IMR-90 (cell line): ENCODE data around the gene SLC35C1. TPM values are rescaled to one million over a fixed set of nuclear protein-coding genes. Genes with fewer than 3 reads are reported as not detected.

ENCODE experiments used
- ATAC-seq: fragments of 200-7000 bp; cut with Tn5 transposase; 2 replicates; pipeline ENCODE4 v1.9.1; 2020; ENCODE audit warnings: low read depth, mild to moderate bottlenecking, moderate library complexity
- BruUV-seq: library from RNA; stranded (reverse); fragments of 400-500 nt; replicated peaks from 2 replicates; lab custom pipeline; 2021; lab: Mats Ljungman, UMichigan
- CTCF ChIA-PET: fragments of 300-600 bp; formaldehyde crosslinking; extraction: SDS; loops from one replicate; lab custom pipeline; 2021; ENCODE audit warnings: antibody characterized with exemption; lab: Yijun Ruan, JAX
- POLR2A ChIA-PET: fragments of 300-600 bp; sonication (Branson Sonifier 250); formaldehyde crosslinking; loops from one replicate; lab custom pipeline; 2022; ENCODE audit warnings: antibody characterized with exemption; ENCODE audit not compliant: unreplicated experiment; lab: Charles Lee
- DNase-seq: peaks from one replicate; pipeline ENCODE4 v3.0.0; 2013
- H2AFZ ChIP-seq: replicated peaks from 2 replicates; pipeline ENCODE3; 2013; ENCODE audit warnings: low read length, mild to moderate bottlenecking; ENCODE audit not compliant: poor library complexity
- H2AK5ac ChIP-seq: 2 replicates; pipeline ENCODE4 v1.6.1; 2013; ENCODE audit warnings: low read depth, low read length, inconsistent platforms
- H2AK9ac ChIP-seq: replicated peaks from 2 replicates; pipeline ENCODE3; 2013; ENCODE audit warnings: mild to moderate bottlenecking, low read depth, low read length, moderate library complexity; ENCODE audit not compliant: poor library complexity
- H2BK120ac ChIP-seq: 2 replicates; pipeline ENCODE4 v1.6.1; 2013; ENCODE audit warnings: low read depth, low read length, inconsistent platforms
- H2BK15ac ChIP-seq: 3 replicates; pipeline ENCODE4 v1.6.1; 2013; ENCODE audit warnings: low read depth, low read length, inconsistent platforms
- H2BK20ac ChIP-seq: 2 replicates; pipeline ENCODE4 v1.6.1; 2013; ENCODE audit warnings: low read depth, mild to moderate bottlenecking, inconsistent platforms, low read length, moderate library complexity
- H2BK5ac ChIP-seq: 2 replicates; pipeline ENCODE4 v1.6.1; 2013; ENCODE audit warnings: mild to moderate bottlenecking, low read depth, low read length, inconsistent platforms; ENCODE audit not compliant: poor library complexity, severe bottlenecking
- H3K14ac ChIP-seq: replicated peaks from 2 replicates; pipeline ENCODE4 v1.6.1; 2013; ENCODE audit warnings: low read depth, low read length, inconsistent platforms
- H3K18ac ChIP-seq: 2 replicates; pipeline ENCODE4 v1.6.1; 2013; ENCODE audit warnings: low read depth, low read length, control low read depth
- H3K23ac ChIP-seq: 2 replicates; pipeline ENCODE4 v1.6.1; 2013; ENCODE audit warnings: low read depth, low read length, inconsistent platforms
- H3K27ac ChIP-seq: 2 replicates; pipeline ENCODE4 v1.5.1; 2013; ENCODE audit warnings: mild to moderate bottlenecking, control low read depth, low read length; ENCODE audit not compliant: insufficient read depth
- H3K27me3 ChIP-seq: 2 replicates; pipeline ENCODE4 v1.6.1; 2013; ENCODE audit warnings: low read length; ENCODE audit not compliant: control insufficient read depth, insufficient read depth
- H3K36me3 ChIP-seq: 2 replicates; pipeline ENCODE4 v1.6.1; 2013; ENCODE audit warnings: low read length, mixed read lengths; ENCODE audit not compliant: control insufficient read depth, insufficient read depth
- H3K4ac ChIP-seq: 2 replicates; pipeline ENCODE4 v1.6.1; 2013; ENCODE audit warnings: low read depth, low read length, inconsistent platforms
- H3K4me1 ChIP-seq: 2 replicates; pipeline ENCODE4 v1.6.1; 2013; ENCODE audit warnings: low read length, mixed read lengths; ENCODE audit not compliant: control insufficient read depth, insufficient read depth
- H3K4me2 ChIP-seq: 2 replicates; pipeline ENCODE4 v1.6.1; 2013; ENCODE audit warnings: low read depth, mild to moderate bottlenecking, control low read depth, low read length, moderate library complexity
- H3K4me3 ChIP-seq: 2 replicates; pipeline ENCODE4 v1.5.1; 2013; ENCODE audit warnings: low read depth, mild to moderate bottlenecking, control low read depth, low read length, moderate library complexity; ENCODE audit not compliant: insufficient read depth
- H3K56ac ChIP-seq: 2 replicates; pipeline ENCODE4 v1.6.1; 2013; ENCODE audit warnings: low read length, inconsistent platforms; ENCODE audit not compliant: insufficient read depth; ENCODE audit errors: extremely low read depth
- H3K79me1 ChIP-seq, 2 experiments: 2 replicates each; pipeline ENCODE4 v1.6.1; 2013; ENCODE audit warnings: low read length in 2 of 2, inconsistent platforms in 1 of 2, low read depth in 1 of 2
- H3K9ac ChIP-seq: 2 replicates; pipeline ENCODE4 v1.6.1; 2013; ENCODE audit warnings: low read depth, low read length, control low read depth
- H3K9me1 ChIP-seq: 2 replicates; pipeline ENCODE4 v1.6.1; 2013; ENCODE audit warnings: low read length, inconsistent platforms; ENCODE audit not compliant: insufficient read depth
- H3K9me3 ChIP-seq: 2 replicates; pipeline ENCODE4 v1.6.1; 2013; ENCODE audit warnings: low read length; ENCODE audit not compliant: control insufficient read depth, insufficient read depth
- H4K20me1 ChIP-seq: 2 replicates; pipeline ENCODE4 v1.6.1; 2013; ENCODE audit warnings: low read length, inconsistent platforms; ENCODE audit not compliant: insufficient read depth
- H4K5ac ChIP-seq: 2 replicates; pipeline ENCODE4 v1.6.1; 2013; ENCODE audit warnings: mild to moderate bottlenecking, low read depth, low read length, control low read depth
- H4K8ac ChIP-seq, 2 experiments: 2 replicates each; pipeline ENCODE4 v1.6.1; 2013; ENCODE audit warnings: low read depth in 2 of 2, low read length in 2 of 2, control low read depth in 1 of 2, inconsistent platforms in 1 of 2
- H4K91ac ChIP-seq: 2 replicates; pipeline ENCODE4 v1.6.1; 2013; ENCODE audit warnings: low read depth, low read length, inconsistent platforms; ENCODE audit not compliant: insufficient read depth
- BHLHE40 ChIP-seq: fragments of 150-350 bp; IDR thresholded peaks from 2 replicates; pipeline ENCODE4 v1.6.1; 2016; ENCODE audit warnings: mild to moderate bottlenecking, low read depth, low read length
- CEBPB ChIP-seq: IDR thresholded peaks from 2 replicates; pipeline ENCODE4 v1.6.1; 2012; ENCODE audit warnings: low read depth, low read length, improper control_type of control experiment
- CHD1 ChIP-seq: IDR thresholded peaks from 2 replicates; pipeline ENCODE4 v1.6.1; 2012; ENCODE audit warnings: low read depth, low read length, improper control_type of control experiment
- CTCF ChIP-seq: conservative IDR thresholded peaks from 2 replicates; pipeline ENCODE4 v1.5.1; 2012; ENCODE audit warnings: mild to moderate bottlenecking, low read depth, low read length, improper control_type of control experiment
- ELK1 ChIP-seq: fragments of 150-350 bp; IDR thresholded peaks from 2 replicates; pipeline ENCODE4 v1.6.1; 2016; ENCODE audit warnings: low read depth, mild to moderate bottlenecking, low read length, moderate library complexity, borderline replicate concordance
- FOS ChIP-seq: fragments of 150-350 bp; IDR thresholded peaks from 2 replicates; pipeline ENCODE4 v1.6.1; 2016; ENCODE audit warnings: low read depth, low read length
- MAFK ChIP-seq: IDR thresholded peaks from 2 replicates; pipeline ENCODE4 v1.6.1; 2012; ENCODE audit warnings: low read depth, low read length, improper control_type of control experiment
- MAZ ChIP-seq: IDR thresholded peaks from 2 replicates; pipeline ENCODE4 v1.6.1; 2012; ENCODE audit warnings: low read depth, mild to moderate bottlenecking, low read length, improper control_type of control experiment, moderate library complexity, borderline replicate concordance
- MXI1 ChIP-seq: IDR thresholded peaks from 2 replicates; pipeline ENCODE4 v1.6.1; 2012; ENCODE audit warnings: low read depth, mild to moderate bottlenecking, low read length, moderate library complexity, borderline replicate concordance
- NFE2L2 ChIP-seq: fragments of 150-350 bp; IDR thresholded peaks from 2 replicates; pipeline ENCODE4 v1.6.1; 2016; ENCODE audit warnings: low read depth, mild to moderate bottlenecking, low read length
- POLR2A ChIP-seq: IDR thresholded peaks from 2 replicates; pipeline ENCODE4 v1.6.1; 2012; ENCODE audit warnings: mild to moderate bottlenecking, low read depth, low read length
- RAD21 ChIP-seq: IDR thresholded peaks from 2 replicates; pipeline ENCODE4 v1.6.1; 2012; ENCODE audit warnings: low read length, improper control_type of control experiment
- RCOR1 ChIP-seq: IDR thresholded peaks from 2 replicates; pipeline ENCODE4 v1.6.1; 2012; ENCODE audit warnings: mild to moderate bottlenecking, low read length, improper control_type of control experiment; ENCODE audit not compliant: insufficient replicate concordance
- RFX5 ChIP-seq: IDR thresholded peaks from 2 replicates; pipeline ENCODE4 v1.8.0; 2012; ENCODE audit warnings: low read depth, mild to moderate bottlenecking, low read length, moderate library complexity
- SMC3 ChIP-seq: fragments of 150-350 bp; IDR thresholded peaks from 2 replicates; pipeline ENCODE4 v1.6.1; 2016; ENCODE audit warnings: low read depth, mild to moderate bottlenecking, antibody characterized with exemption, low read length, moderate library complexity
- USF2 ChIP-seq: fragments of 150-350 bp; IDR thresholded peaks from 2 replicates; pipeline ENCODE4 v1.6.1; 2017; ENCODE audit warnings: mild to moderate bottlenecking, antibody characterized with exemption, low read length, low read depth
- WGBS, 2 experiments: methylation state at CpG; one replicate each; pipeline versions ENCODE4 v1.1.5 to v1.1.7; 2013; ENCODE audit warnings: missing lambda C conversion rate in 2 of 2; ENCODE audit not compliant: insufficient read length in 1 of 2; ENCODE audit errors: extremely low coverage in 2 of 2; 5-methylcytosine and 5-hydroxymethylcytosine counted together
- dilution Hi-C: fragments of 300-500 bp; cut with HindIII; formaldehyde crosslinking; loops from one replicate; pipeline ENCODE4 v1.14.3; 2018; ENCODE audit warnings: low sequenced_read_pairs; ENCODE audit not compliant: unreplicated experiment
- in situ Hi-C: fragments of 300-500 bp; cut with MboI; formaldehyde crosslinking; loops from 3 replicates; pipeline ENCODE4 v1.14.3; 2019; ENCODE audit warnings: low sequenced_read_pairs, inconsistent platforms, mixed read lengths
- intact Hi-C: fragments of 100-400 bp; cut with micrococcal nuclease; formaldehyde crosslinking; loops from 2 replicates; pipeline ENCODE4 v1.10.0; 2022
- polyA plus RNA-seq, 3 experiments: library from polyadenylated mRNA; depleted of rRNA; stranded (reverse); fragments of >200 nt; gene quantifications; 2 replicates each; pipeline ENCODE4 v1.2.3, GENCODE V29; 2012; ENCODE audit warnings: low replicate concordance in 1 of 3
- total RNA-seq: library from RNA; depleted of rRNA; stranded (reverse); fragments of >200 nt; gene quantifications from 2 replicates; pipeline ENCODE4 v1.2.3, GENCODE V29; 2012

SLC35C1 gene
- total and polyA plus RNA-seq, 2 of the 4 experiments (the other 2 are of a cell fraction): 4.3 to 27.1 TPM

GRCh38 chr11:45833761-45834160, 28.8 kb downstream of the SLC35C1 start:
- TF ChIP-seq MAZ (no peak), MAFK (no peak), RFX5 (no peak), RAD21 (no peak), NFE2L2 (no peak), POLR2A (no peak), SMC3 (no peak), CTCF (no peak), MXI1 (no peak), FOS (no peak), CEBPB (no peak), USF2 (no peak), RCOR1 (no peak), ELK1 (no peak), CHD1 (no peak), BHLHE40 (no peak)
- in situ Hi-C loops: no loop called here
- ATAC-seq: no peak
- H3K18ac ChIP-seq: no peak overlapping the region
- H3K4me3 ChIP-seq: no peak overlapping the region
- DNase-seq: no peak
- H3K4me2 ChIP-seq: no peak overlapping the region
- H2AFZ ChIP-seq: no peak overlapping the region
- H3K27ac ChIP-seq: no peak overlapping the region
- no peak overlapping the region for H3K56ac ChIP-seq
- peaks cover 22% of the 10 kb centered on the region for H3K27me3 ChIP-seq
- no peak overlapping the region for H2BK15ac ChIP-seq
- H3K9me1 ChIP-seq: no peaks in the 10 kb centered on the region
- no peaks in the 10 kb centered on the region for H4K20me1 ChIP-seq
- no TSS peak for BruUV-seq
- no peak overlapping the region for H2BK5ac ChIP-seq
- H3K4me1 ChIP-seq: no peaks in the 10 kb centered on the region
- intact Hi-C loops: no loop called here
- H2BK120ac ChIP-seq: no peak overlapping the region
- no peak overlapping the region for H3K4ac ChIP-seq
- POLR2A ChIA-PET: no interaction called here
- dilution Hi-C loops: no loop called here
- no peak overlapping the region for H3K14ac ChIP-seq
- H3K9ac ChIP-seq: no peak overlapping the region
- H4K91ac ChIP-seq: no peak overlapping the region
- no peak overlapping the region for H2AK5ac ChIP-seq
- no peaks in the 10 kb centered on the region for H3K36me3 ChIP-seq
- H3K9me3 ChIP-seq: no peaks in the 10 kb centered on the region
- CTCF ChIA-PET: no interaction called here
- H4K5ac ChIP-seq: no peak overlapping the region
- no peak overlapping the region for H2BK20ac ChIP-seq
- H3K79me1 ChIP-seq: no peaks in the 10 kb centered on the region
- 59% methylated on average over 3 of the region's 3 CpGs; no CpG with 5 or more reads in 1 of the 2 experiments for WGBS, 2 experiments
- no peak overlapping the region for H2AK9ac ChIP-seq
- no peak overlapping the region for H4K8ac ChIP-seq
- no peak overlapping the region for H3K23ac ChIP-seq
